Endodermal cell (in vitro differentiated cells): ENCODE measurements around the gene MINDY4B. TPM values are rescaled to one million over a fixed set of nuclear protein-coding genes. Genes with fewer than 3 reads are reported as not detected.

Experiments used
- DNase-seq: peaks from one replicate; pipeline ENCODE4 v3.0.0-alpha.2; 2017
- H3K27ac ChIP-seq: 2 replicates; pipeline ENCODE4 v1.5.1; 2013; ENCODE audit warnings: mild to moderate bottlenecking, low read depth, low read length, moderate library complexity
- H3K27me3 ChIP-seq: 2 replicates; pipeline ENCODE4 v1.6.1; 2013; ENCODE audit warnings: mild to moderate bottlenecking, low read length, moderate library complexity; ENCODE audit not compliant: insufficient read depth, control insufficient read depth, poor library complexity, severe bottlenecking
- H3K36me3 ChIP-seq: 2 replicates; pipeline ENCODE4 v1.7.0; 2013; ENCODE audit warnings: mild to moderate bottlenecking, low read length, moderate library complexity; ENCODE audit not compliant: control insufficient read depth, insufficient read depth
- H3K4me1 ChIP-seq: one replicate; pipeline ENCODE4 v1.7.0; 2013; ENCODE audit warnings: low read length; ENCODE audit not compliant: control insufficient read depth, insufficient read depth
- H3K4me3 ChIP-seq: 2 replicates; pipeline ENCODE4 v1.5.1; 2013; ENCODE audit warnings: mild to moderate bottlenecking, low read length, moderate library complexity
- H3K9ac ChIP-seq: 2 replicates; pipeline ENCODE4 v1.6.1; 2013; ENCODE audit warnings: mild to moderate bottlenecking, low read length, moderate library complexity; ENCODE audit not compliant: poor library complexity, severe bottlenecking; ENCODE audit errors: extremely low read depth
- H3K9me3 ChIP-seq: 2 replicates; pipeline ENCODE4 v1.6.1; 2013; ENCODE audit warnings: mild to moderate bottlenecking, low read length, moderate library complexity; ENCODE audit not compliant: control insufficient read depth
- H3K27ac Mint-ChIP-seq: 2 replicates; pipeline ENCODE4 v1.8.0; 2020; ENCODE audit warnings: mixed read lengths
- H3K27me3 Mint-ChIP-seq: 2 replicates; pipeline ENCODE4 v1.8.0; 2021; ENCODE audit warnings: mild to moderate bottlenecking, mixed read lengths; ENCODE audit not compliant: insufficient read depth
- H3K36me3 Mint-ChIP-seq: 2 replicates; pipeline ENCODE4 v1.8.0; 2020; ENCODE audit warnings: low read depth, mixed read lengths
- H3K4me1 Mint-ChIP-seq: 2 replicates; pipeline ENCODE4 v1.8.0; 2020; ENCODE audit warnings: mixed read lengths
- H3K4me3 Mint-ChIP-seq: 2 replicates; pipeline ENCODE4 v1.8.0; 2020; ENCODE audit warnings: mild to moderate bottlenecking, moderate library complexity, mixed read lengths
- H3K9me3 Mint-ChIP-seq: 2 replicates; pipeline ENCODE4 v1.8.0; 2020; ENCODE audit warnings: mild to moderate bottlenecking, mixed read lengths
- CTCF ChIP-seq: fragments of 200-600 bp; sonication (generic); conservative IDR thresholded peaks from 2 replicates; pipeline ENCODE4 v1.5.0; 2021; ENCODE audit warnings: antibody characterized with exemption, mild to moderate bottlenecking
- WGBS, 2 experiments: methylation state at CpG; one replicate each; pipeline versions ENCODE4 v1.1.5 to v1.1.7; 2013; ENCODE audit warnings: missing lambda C conversion rate in 2 of 2, mixed read lengths in 1 of 2; ENCODE audit not compliant: insufficient coverage in 1 of 2, insufficient read length in 1 of 2; 5-methylcytosine and 5-hydroxymethylcytosine counted together
- total RNA-seq, 2 donors: library from RNA; stranded (reverse); fragmentation: NEBNext Ultra II Directional in 1 of 2; extraction: Animal tissue kit (Norgen Biotek cat#: 25700) in 1 of 2; gene quantifications; 2 replicates in 1 of 2; 3 replicates in 1 of 2; pipeline ENCODE4 v1.2.1, GENCODE V29; 2021

MINDY4B gene
- total RNA-seq, 2 donors from 2014 or later = not detected

- Mint-ChIP-seq H3K4me1 (peaks cover 7% of the 10 kb centered on the region), H3K27ac (no peak overlapping the region), H3K27me3 (no peaks in the 10 kb centered on the region), H3K9me3 (no peaks in the 10 kb centered on the region), H3K36me3 (no peaks in the 10 kb centered on the region), H3K4me3 (no peak overlapping the region)
- TF ChIP-seq CTCF = no peak
- Histone ChIP-seq H3K4me3 (no peak overlapping the region), H3K4me1 (no peaks in the 10 kb centered on the region), H3K36me3 (no peaks in the 10 kb centered on the region), H3K27ac (no peak overlapping the region), H3K27me3 (no peaks in the 10 kb centered on the region), H3K9me3 (no peaks in the 10 kb centered on the region), H3K9ac (no peak overlapping the region)
- no peak for DNase-seq
- 91 to 95% methylated on average over 5 to 6 of the region's 6 CpGs for WGBS, 2 experiments
These were observed 28.5 kb downstream of the MINDY4B start for GRCh38 chr3:150876611-150877265.

- no peaks in the 10 kb centered on the region for H3K27me3 ChIP-seq
- H3K4me3 ChIP-seq = no peak overlapping the region
- H3K36me3 ChIP-seq = no peaks in the 10 kb centered on the region
- H3K27ac ChIP-seq = no peak overlapping the region
- WGBS, 2 experiments = 94 to 100% methylated on average over 2 of the region's 2 CpGs
- H3K9ac ChIP-seq = no peak overlapping the region
- no peaks in the 10 kb centered on the region for H3K4me1 ChIP-seq
- no peak for DNase-seq
- no peaks in the 10 kb centered on the region for H3K9me3 Mint-ChIP-seq
- no peak for TF ChIP-seq CTCF
- H3K36me3 Mint-ChIP-seq = no peaks in the 10 kb centered on the region
- no peaks in the 10 kb centered on the region for H3K27me3 Mint-ChIP-seq
- H3K9me3 ChIP-seq = no peaks in the 10 kb centered on the region
- no peak overlapping the region for H3K4me3 Mint-ChIP-seq
- peaks cover 7% of the 10 kb centered on the region for H3K4me1 Mint-ChIP-seq
- H3K27ac Mint-ChIP-seq = no peak overlapping the region
These were observed 29.7 kb downstream of the MINDY4B start for GRCh38 chr3:150875548-150875947.

GRCh38 chr3:150874666-150875219, 30.5 kb downstream of the MINDY4B start:
- H3K4me1 ChIP-seq = no peaks in the 10 kb centered on the region
- 88% methylated on average over 1 of the region's 1 CpG for WGBS, 2 experiments
- no peak for TF ChIP-seq CTCF
- no peaks in the 10 kb centered on the region for H3K9me3 Mint-ChIP-seq
- no peaks in the 10 kb centered on the region for H3K36me3 Mint-ChIP-seq
- no peaks in the 10 kb centered on the region for H3K9me3 ChIP-seq
- H3K36me3 ChIP-seq = no peaks in the 10 kb centered on the region
- H3K4me1 Mint-ChIP-seq = peaks cover 7% of the 10 kb centered on the region
- H3K27ac Mint-ChIP-seq = no peak overlapping the region
- H3K27me3 ChIP-seq = no peaks in the 10 kb centered on the region
- DNase-seq = no peak
- no peak overlapping the region for H3K27ac ChIP-seq
- H3K27me3 Mint-ChIP-seq = no peaks in the 10 kb centered on the region
- H3K9ac ChIP-seq = no peak overlapping the region
- no peak overlapping the region for H3K4me3 Mint-ChIP-seq
- H3K4me3 ChIP-seq = no peak overlapping the region
